Lower leg skin (tissue), 4 donors: Measurements from ENCODE around the gene STIM1. TPM values are rescaled to one million over a fixed set of nuclear protein-coding genes. Genes with fewer than 3 reads are reported as not detected.

Experiments
- DNase-seq, 2 donors: peaks; one replicate each; pipeline ENCODE4 v3.0.0-alpha.2; 2019; ENCODE audit warnings: low spot score in 2 of 2
- H3K4me3 ChIP-seq: fragments of 200-600 bp; sonication (generic); 2 replicates; pipeline ENCODE4 v1.5.1; 2017; ENCODE audit warnings: mild to moderate bottlenecking, low read depth; ENCODE audit not compliant: poor library complexity, severe bottlenecking
- CTCF ChIP-seq, 3 donors: fragments of 450-650 bp; IDR thresholded peaks; one replicate each; pipeline ENCODE4 v1.5.1; 2016; ENCODE audit warnings: antibody characterized with exemption in 3 of 3, mild to moderate bottlenecking in 3 of 3, moderate library complexity in 2 of 3
- POLR2A ChIP-seq, 2 donors: fragments of 450-650 bp; IDR thresholded peaks; one replicate each; pipeline ENCODE4 v1.6.1; 2016 to 2017; ENCODE audit warnings: antibody characterized with exemption in 2 of 2, mild to moderate bottlenecking in 1 of 2, moderate library complexity in 1 of 2
- WGBS, 2 donors: methylation state at CpG; one replicate each; pipeline ENCODE4 v1.1.5; 2018; 5-methylcytosine and 5-hydroxymethylcytosine counted together
- intact Hi-C: fragments of 100-400 bp; cut with DNase I; formaldehyde crosslinking; loops from one replicate; pipeline ENCODE4 v1.15.0; 2023; ENCODE audit warnings: low total_unique reads
- total RNA-seq, 4 donors: library from RNA; depleted of rRNA; stranded (reverse); fragments of >200 nt; gene quantifications; one replicate each; pipeline ENCODE4 v1.1.0, GENCODE V29; 2016

STIM1 gene
- total RNA-seq, 4 donors from 2014 or later, result 43.7 to 75.9 (median 64.9) TPM

- H3K4me3 ChIP-seq, result no peak overlapping the region
- intact Hi-C loops, result no loop called here
- DNase-seq, result no peak
- no peak for TF ChIP-seq CTCF (IDR thresholded peaks at IDR 0.05)
- TF ChIP-seq POLR2A (IDR thresholded peaks at IDR 0.05), result no peak
These were observed 112.2 kb downstream of the STIM1 start for GRCh38 chr11:3967695-3968094.

- intact Hi-C loops, result no loop called here
- WGBS, 2 donors, result 86 to 91% methylated on average over 3 of the region's 3 CpGs
- no peak for DNase-seq
- H3K4me3 ChIP-seq, result no peak overlapping the region
- TF ChIP-seq POLR2A (IDR thresholded peaks at IDR 0.05) (no peak), CTCF (IDR thresholded peaks at IDR 0.05) (no peak)
These were observed 113.7 kb downstream of the STIM1 start for GRCh38 chr11:3969200-3969599.

- no peak for DNase-seq
- 63 to 74% methylated on average over 1 of the region's 1 CpG for WGBS, 2 donors
- no peak for TF ChIP-seq POLR2A (IDR thresholded peaks at IDR 0.05)
- TF ChIP-seq CTCF (IDR thresholded peaks at IDR 0.05), result no peak
- no peak overlapping the region for H3K4me3 ChIP-seq
- intact Hi-C loops, result no loop called here
These were observed 114.1 kb downstream of the STIM1 start for GRCh38 chr11:3969613-3970012.

- no peak overlapping the region for H3K4me3 ChIP-seq
- 86 to 90% methylated on average over 2 of the region's 2 CpGs for WGBS, 2 donors
- TF ChIP-seq CTCF (IDR thresholded peaks at IDR 0.05) (no peak), POLR2A (IDR thresholded peaks at IDR 0.05) (no peak)
- intact Hi-C loops, result no loop called here
- DNase-seq, result no peak
These were observed 114.6 kb downstream of the STIM1 start for GRCh38 chr11:3970108-3970507.

- no peak overlapping the region for H3K4me3 ChIP-seq
- no peak for DNase-seq
- intact Hi-C loops, result no loop called here
- TF ChIP-seq POLR2A (IDR thresholded peaks at IDR 0.05) (no peak), CTCF (IDR thresholded peaks at IDR 0.05) (no peak)
- WGBS, 2 donors, result 48 to 69% methylated on average over 2 of the region's 2 CpGs
These were observed 116.4 kb downstream of the STIM1 start for GRCh38 chr11:3971756-3972404.

- intact Hi-C loops, result no loop called here
- no peak for DNase-seq
- no peak for TF ChIP-seq CTCF (IDR thresholded peaks at IDR 0.05)
- TF ChIP-seq POLR2A (IDR thresholded peaks at IDR 0.05), result no peak
- no peak overlapping the region for H3K4me3 ChIP-seq
- WGBS, 2 donors, result 36 to 38% methylated on average over 1 of the region's 1 CpG
These were observed 117.0 kb downstream of the STIM1 start for GRCh38 chr11:3972431-3972830.
